HCT116 (cell line): ENCODE data around the gene AGPS.

Source experiments
- EZH2 ChIP-seq: fragments of 200-600 bp; sonication (generic); IDR thresholded peaks from 2 replicates; pipeline ENCODE4 v1.6.1; 2017; ENCODE audit warnings: antibody characterized with exemption, mixed run types
- TF ChIP-seq, protein P1 (sequence below), 3 experiments: fragments of 200-600 bp in 1 of 3; sonication (generic) in 1 of 3; IDR thresholded peaks in 2 of 3; conservative IDR thresholded peaks in 1 of 3; 2 replicates each; pipeline ENCODE4 v1.5.1; 2012 to 2017; ENCODE audit warnings: low read depth in 2 of 3, low read length in 2 of 3, antibody characterized with exemption in 1 of 3, borderline replicate concordance in 1 of 3, control low read depth in 1 of 3, mild to moderate bottlenecking in 1 of 3, mixed read lengths in 1 of 3, mixed run types in 1 of 3, moderate library complexity in 1 of 3; ENCODE audit not compliant: insufficient read depth in 1 of 3

- TF ChIP-seq, protein P1, sequence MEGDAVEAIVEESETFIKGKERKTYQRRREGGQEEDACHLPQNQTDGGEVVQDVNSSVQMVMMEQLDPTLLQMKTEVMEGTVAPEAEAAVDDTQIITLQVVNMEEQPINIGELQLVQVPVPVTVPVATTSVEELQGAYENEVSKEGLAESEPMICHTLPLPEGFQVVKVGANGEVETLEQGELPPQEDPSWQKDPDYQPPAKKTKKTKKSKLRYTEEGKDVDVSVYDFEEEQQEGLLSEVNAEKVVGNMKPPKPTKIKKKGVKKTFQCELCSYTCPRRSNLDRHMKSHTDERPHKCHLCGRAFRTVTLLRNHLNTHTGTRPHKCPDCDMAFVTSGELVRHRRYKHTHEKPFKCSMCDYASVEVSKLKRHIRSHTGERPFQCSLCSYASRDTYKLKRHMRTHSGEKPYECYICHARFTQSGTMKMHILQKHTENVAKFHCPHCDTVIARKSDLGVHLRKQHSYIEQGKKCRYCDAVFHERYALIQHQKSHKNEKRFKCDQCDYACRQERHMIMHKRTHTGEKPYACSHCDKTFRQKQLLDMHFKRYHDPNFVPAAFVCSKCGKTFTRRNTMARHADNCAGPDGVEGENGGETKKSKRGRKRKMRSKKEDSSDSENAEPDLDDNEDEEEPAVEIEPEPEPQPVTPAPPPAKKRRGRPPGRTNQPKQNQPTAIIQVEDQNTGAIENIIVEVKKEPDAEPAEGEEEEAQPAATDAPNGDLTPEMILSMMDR (IDR thresholded peaks at IDR 0.05 in 2 of 3, conservative IDR thresholded peaks at IDR 0.05 in 1 of 3; ENCODE audit: borderline replicate concordance in 1 of 3, insufficient read depth in 1 of 3, low read depth in 2 of 3, low read length in 2 of 3), result no peak
- TF ChIP-seq EZH2, result no peak
These were observed 150.6 kb downstream of the AGPS start for GRCh38 chr2:177543007-177543760.
